Left colon (tissue), 2 donors: ENCODE data around the gene PRR29. TPM values are rescaled to one million over a fixed set of nuclear protein-coding genes. Genes with fewer than 3 reads are reported as not detected.
"Not testable (repeated sequence)": the region's sequence is repeated elsewhere in the genome, so short reads cannot be mapped to it uniquely, and the experiment has no call there.

Source experiments
- ATAC-seq: fragments of 200-7000 bp; cut with Tn5 transposase; one replicate; pipeline ENCODE4 v1.9.1; 2020; ENCODE audit warnings: mild to moderate bottlenecking, moderate library complexity
- DNase-seq, 2 donors: peaks; one replicate each; pipeline ENCODE4 v3.0.0-alpha.2; 2020
- intact Hi-C, 2 donors: fragments of 100-400 bp; cut with DNase I in 1 of 2; cut with micrococcal nuclease in 1 of 2; formaldehyde crosslinking; loops; one replicate each; pipeline versions ENCODE4 v1.11.2 to v1.14.0; 2022; cut with DNase I, micrococcal nuclease
- total RNA-seq, 2 donors: library from RNA; stranded (reverse); fragmentation: NEBNext Ultra II Directional; extraction: Animal tissue kit (Norgen Biotek cat#: 25700); gene quantifications; one replicate each; pipeline ENCODE4 v1.2.1, GENCODE V29; 2021
- donor health status: DM: no; HTN: no; CAD: no.
- donor health status: DM: yes; HTN: yes; CAD: no.

The PRR29 gene
- total RNA-seq, 2 donors from 2014 or later: 0.22 TPM; not detected in 1

DNA sequence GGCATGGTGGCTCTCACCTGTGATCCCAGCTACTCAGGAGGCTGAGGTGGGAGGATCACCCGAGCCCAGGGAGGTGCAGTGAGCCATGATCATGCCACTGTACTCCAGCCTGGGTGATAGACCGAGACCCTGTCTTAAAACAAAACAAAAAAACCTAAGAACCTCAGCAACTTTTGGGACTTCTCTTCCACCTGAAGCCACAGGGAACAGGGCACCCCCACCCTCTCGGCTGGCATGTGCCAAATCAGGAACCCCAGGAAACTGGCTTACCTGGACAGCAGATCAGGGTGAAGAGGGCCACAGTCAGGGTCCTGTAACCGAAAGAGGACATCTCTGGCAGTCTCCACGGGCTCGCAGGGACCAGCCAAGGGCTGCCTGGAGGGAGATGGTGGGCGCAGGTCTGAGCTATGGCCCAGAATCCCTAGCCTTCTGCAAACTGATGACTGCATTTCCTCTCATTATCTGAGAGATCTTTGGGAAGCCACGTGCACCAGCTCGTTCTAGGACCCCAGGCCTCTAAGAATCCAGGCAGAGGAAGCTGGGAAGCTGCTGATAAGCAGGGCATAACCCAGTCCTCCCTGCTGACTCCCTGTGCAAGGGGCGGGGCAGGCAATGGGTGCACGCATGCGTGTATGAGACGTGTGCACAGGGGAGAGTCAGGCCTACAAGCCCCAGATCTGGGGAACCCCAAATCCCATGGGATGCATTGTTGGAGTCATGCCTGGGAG is 8.4 kb downstream of the PRR29 start:
- peak; percentile 70 for ATAC-seq
- intact Hi-C loops: no loop called here
- DNase-seq: no peak

DNA sequence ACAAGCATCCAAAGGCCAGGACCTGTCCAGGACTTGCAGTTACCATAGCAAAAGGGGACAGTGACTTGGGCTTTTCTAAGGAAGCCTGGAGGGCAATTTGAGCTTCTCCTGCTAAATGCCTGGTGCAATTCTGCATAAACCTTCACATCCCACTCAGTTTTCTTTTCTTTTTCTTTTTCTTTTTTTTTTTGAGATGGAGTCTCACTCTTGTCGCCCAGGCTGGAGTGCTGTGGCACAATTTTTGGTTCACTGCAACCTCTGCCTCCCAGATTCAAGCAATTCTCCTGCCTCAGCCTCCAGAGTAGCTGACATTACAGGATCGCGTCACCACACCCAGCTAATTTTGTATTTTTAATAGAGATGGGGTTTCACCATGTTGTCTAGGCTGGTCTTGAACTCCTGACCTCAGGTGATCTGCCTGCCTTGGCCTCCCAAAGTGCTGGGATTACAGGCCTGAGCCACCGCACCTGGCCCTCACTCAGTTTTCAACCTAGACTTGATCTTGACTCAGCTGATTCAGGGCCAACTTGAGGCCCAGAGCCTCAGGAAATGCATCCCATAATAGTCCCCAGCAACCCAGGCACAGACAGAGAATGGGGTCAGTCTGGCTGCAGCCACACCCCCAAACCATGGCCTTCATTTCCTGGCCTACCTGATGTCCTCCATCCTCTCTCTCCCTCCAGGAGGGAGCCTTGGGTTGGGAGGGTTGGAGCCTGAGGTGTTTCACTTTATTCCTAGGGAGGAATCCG is 9.1 kb downstream of the PRR29 start:
- intact Hi-C loops, DNase-seq, ATAC-seq: not testable (repeated sequence)

DNA sequence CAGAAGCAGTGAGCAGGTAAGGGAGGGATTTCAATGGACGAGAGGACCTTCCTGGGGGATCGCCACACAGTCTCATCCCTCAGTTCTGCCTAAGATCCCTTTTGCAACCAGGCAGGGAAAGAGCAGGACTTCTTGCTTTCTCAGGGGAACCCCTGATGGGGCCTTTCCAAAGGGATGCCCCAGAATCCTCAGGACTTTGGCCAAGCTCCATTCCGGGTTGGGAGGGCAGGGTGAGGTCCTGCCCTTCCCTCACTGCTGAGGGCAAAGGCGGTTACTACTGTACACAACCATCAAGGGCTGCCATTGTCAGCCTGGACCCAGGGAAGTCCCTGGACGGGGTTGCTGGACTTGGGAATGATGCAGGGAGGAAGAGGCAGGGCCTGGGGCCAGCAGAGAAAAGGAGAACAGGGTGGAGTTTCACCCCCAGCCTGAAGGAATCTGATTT is 9.7 kb downstream of the PRR29 start:
- DNase-seq (no peak), ATAC-seq (peak; percentile 59)
- intact Hi-C loops: no loop called here

DNA sequence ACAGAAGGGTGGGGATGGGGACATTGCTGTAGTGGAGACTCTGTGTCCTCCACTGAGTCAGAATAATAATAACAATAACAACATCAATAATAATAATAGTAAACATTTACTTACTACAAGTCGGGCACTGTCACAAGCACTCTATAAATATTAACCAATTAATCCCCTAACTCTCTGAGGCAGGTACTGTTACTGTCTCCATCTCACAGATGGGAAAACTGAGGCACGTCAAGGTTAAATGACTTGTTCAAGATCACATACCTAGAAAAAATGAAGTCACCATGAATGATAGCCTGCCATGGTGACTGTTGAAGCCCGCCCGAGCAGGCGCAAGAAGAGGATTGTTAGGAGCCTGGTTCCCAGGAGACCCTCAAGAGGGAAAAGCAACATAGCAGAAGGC is 10.2 kb downstream of the PRR29 start:
- no peak for ATAC-seq
- intact Hi-C loops: no loop called here
- no peak for DNase-seq

DNA sequence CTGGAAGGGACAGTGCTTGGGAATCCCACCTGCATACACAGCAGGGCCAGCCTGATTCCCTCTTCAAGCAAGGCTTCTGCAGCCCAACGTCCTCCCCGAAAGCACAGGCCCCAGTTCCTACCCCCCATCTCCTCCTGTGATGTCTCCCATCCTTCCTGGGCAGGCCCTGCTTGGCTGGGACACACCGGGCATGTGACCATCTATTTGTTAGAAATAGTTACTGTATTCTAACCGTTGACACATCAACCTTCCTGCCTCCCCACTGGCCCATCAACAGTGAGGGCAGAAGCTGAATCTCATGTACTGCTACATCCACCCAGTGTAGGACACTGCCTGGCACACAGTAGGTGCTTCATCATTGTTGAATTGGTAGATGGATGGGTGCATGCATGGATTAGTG is 10.7 kb downstream of the PRR29 start:
- intact Hi-C loops: no loop called here
- DNase-seq (no peak), ATAC-seq (no peak)

DNA sequence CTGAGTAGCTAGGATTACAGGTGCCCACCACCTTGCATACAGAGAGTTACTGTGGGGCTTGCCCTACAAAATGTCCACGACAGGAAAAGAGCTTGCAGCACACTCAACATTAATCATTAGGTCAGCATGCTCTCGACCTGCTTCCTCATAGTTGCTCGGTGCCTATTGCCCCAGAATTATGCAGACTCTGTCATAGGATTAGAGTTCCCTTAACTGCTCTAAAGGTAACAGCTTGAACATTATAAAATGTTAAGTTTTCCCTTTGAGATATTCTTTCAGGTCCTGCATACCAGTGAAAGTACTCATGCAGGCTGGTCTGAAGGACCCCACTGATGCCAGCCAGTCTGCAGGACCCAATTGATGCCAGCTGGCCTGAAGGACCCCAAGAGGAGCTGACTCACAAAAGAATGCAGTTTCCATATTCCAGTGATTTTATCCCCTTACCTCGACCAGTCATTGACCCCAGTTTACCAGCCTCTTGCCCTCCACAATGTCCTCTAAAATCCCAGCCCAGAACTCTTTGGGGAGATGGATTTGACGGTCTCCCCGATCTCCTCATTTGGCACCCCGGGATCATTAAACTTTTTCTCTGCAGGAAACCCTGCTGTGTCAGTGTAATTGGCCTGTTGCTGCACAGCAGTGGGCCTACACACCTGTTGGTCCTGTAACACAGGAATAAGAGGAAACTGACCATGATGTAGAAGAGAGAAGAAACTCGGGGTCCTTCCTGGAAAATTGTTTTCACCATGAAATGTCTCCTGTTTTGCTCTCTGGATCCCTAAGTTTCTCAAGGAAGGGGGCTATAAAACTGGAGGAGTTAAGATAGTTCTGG is 11.6 kb downstream of the PRR29 start:
- ATAC-seq (no peak), DNase-seq (no peak)
- intact Hi-C loops: no loop called here

DNA sequence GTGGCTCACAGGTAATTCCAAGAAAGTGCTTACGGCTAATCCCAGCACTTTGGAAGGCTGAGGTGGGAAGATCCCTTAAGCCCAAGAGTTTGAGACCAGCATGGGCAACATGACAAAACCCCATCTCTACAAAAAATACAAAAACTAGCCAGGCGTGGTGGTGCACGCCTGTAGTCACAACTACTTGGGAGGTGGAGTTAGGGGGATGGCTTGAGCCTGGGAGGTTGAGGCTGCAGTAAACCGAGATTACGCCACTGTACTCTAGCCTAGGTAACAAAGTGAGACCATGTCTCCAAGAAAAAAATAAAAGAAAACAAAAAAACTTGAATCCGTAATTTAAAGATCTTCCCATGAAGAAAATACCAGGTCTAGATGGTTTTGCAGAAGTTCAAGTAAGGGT is 17.3 kb downstream of the PRR29 start:
- no peak for ATAC-seq
- intact Hi-C loops: no loop called here
- no peak for DNase-seq

DNA sequence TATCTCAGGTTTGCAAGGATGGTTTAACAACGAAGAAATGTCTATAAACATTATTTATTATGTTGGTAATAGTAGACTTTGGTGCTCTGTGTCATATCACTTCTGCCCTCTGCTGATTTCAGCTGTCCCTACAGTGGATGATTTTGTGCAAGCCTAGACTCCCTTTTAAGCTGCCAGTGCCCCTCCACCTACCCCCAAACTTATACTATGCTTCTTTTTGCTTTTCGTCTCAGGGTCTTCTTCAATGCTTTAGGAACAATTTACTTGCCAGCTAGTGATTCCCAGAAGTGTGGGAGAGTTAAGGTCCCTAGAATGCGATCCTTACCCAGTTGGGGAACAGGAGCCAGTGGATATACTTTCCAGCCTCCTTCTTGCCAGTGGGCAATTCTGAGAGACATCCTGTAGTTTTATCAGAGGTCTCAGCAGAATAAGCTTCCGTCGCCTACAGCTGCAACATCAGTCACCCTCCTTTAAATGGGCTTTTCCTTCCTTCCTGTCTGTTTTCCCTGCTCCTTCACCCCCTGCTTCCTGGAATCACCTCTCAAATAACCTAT is 18.2 kb downstream of the PRR29 start:
- ATAC-seq (no peak), DNase-seq (no peak)
- intact Hi-C loops: no loop called here

DNA sequence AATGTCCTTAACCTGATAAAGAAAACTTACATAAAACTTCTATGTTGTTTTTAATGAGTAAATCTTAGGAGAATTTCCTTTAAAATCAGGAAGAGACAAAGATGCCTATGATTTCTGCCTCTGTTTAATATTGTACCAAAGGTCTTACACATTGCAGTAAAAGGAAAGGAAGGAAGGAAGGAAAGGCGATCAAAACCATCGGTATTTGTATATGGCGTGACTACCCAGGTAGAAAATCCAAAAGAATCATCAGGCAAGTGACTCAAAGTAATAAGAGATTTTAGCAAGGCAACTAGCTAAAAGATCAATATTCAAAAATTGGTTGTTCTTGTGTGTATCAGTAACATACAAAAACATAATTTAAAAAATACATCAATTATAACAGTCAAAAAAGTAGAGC is 18.8 kb downstream of the PRR29 start:
- ATAC-seq (no peak), DNase-seq (no peak)
- intact Hi-C loops: no loop called here

DNA sequence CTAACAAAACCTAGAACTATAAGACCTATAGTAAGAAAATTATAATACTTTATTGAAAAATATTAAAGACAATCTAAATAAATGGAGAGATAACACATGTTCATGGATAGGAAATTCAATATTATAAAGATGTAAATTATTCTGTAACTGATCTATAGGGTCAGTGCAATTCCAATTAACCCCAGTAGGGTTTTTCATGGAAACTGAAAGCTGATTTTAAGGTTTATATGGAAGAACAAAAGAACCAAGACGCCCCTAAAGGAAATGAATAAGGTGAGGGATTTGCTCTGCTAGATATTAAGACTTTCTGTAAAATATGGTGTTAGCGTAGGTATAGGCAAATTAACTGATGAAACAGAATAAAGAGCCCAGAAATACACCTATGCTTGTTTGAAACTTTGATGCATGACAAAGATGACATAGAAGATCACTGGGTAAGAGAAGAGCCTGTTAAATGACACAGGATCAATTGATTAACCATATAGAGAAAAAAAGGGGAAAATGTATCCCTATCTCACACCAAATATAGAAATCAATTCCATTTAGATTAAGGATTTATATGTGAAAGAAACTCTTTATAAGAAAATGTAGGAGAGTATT is 19.3 kb downstream of the PRR29 start:
- intact Hi-C loops: no loop called here
- ATAC-seq (no peak), DNase-seq (no peak)

DNA sequence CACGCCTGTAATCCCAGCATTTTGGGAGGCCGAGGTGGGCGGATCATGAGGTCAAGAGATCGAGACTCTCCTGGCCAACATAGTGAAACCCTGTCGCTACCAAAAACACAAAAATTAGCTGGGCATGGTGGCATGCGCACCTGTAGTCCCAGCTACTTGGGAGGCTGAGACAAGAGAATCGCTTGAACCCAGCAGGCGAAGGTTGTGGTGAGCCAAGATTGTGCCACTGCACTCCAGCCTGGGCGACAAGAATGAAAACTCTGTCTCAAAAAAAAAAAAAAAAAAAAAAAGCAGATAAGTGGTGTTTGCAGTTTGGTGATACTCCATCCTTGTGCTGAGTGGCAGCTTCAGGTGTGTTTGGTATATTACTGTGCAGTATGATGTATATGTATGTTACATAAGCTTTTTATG is 21.4 kb downstream of the PRR29 start:
- ATAC-seq, intact Hi-C loops: not testable (repeated sequence)

DNA sequence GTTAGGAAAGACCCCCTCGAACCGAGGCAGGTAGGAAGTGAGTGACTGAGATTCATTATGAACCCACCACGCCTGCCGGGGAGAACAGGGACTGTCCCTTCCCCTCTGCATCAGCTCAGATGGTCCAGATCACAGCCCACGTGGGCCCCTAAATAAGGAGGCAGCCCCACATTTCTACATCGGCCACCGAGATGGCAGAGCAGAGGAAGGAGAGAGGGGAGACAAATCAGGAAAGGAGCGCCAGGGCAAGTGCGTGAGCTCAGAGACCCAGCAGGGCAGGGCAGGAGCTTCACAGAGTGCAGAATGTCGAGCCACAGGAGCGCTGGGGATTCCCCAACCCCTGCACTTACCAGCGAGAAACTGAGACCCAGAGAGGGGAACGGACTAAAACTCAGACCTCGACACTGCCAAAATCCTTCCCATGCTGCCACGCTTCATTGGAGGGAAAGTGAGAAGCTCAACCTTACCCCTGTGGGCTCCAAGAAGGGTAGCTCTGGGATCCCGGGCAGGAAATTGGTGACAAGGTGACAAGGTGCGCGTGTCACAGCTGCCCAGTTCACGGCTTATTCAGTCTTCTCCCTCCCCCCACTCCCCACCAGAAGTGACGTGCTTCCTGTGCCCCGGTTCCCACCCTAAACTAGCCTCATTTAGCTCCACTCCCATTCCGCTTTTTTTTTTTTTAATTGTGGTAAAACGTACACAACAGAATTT is 22.1 kb downstream of the PRR29 start, which contains the start of gene ICAM2:
TSS of gene ICAM2 (minus strand) at position 578 of the 711 bp plus-strand sequence. CDS start 13,942 bp downstream, outside the sequence.
- DNase-seq (peak; percentile 71 to 77), ATAC-seq (peak; percentile 82)
- intact Hi-C loops: loop anchor here (10.0 kb wide), 2 partner anchors 95 to 105 kb away; partner anchors contain the start of genes CSHL1 (in 1 of the 2) and GH1 (in 1 of the 2)

More for the DNA sequence above, 21.4 kb downstream of the PRR29 start:
- DNase-seq: not testable (repeated sequence)

DNA sequence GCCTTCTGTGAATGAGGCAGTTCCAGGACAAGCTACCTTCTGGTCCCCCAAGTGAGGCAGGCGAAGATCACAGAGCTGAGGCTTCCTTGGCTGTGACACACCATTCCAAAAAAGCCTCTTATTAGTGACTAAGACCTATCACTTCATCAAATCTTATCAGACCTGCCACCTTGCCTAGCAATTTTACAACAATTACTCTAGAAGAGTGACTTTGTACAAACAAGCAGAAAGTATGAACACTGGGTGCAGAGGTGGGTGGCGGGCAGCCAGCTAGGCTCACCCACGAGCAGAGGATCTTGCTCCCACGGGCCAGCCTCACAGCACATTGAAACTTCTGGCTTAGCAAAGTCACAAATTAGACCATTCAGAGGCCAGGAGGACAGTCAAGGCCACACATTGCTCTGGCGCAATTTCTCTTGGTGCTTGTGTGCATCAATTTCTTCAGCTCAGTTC is 24.5 kb downstream of the PRR29 start:
- intact Hi-C loops: loop anchor here (10.0 kb wide), 2 partner anchors 98 to 108 kb away; partner anchors contain the start of genes CSHL1 (in 1 of the 2) and GH1 (in 1 of the 2)
- no peak for DNase-seq
- no peak for ATAC-seq

DNA sequence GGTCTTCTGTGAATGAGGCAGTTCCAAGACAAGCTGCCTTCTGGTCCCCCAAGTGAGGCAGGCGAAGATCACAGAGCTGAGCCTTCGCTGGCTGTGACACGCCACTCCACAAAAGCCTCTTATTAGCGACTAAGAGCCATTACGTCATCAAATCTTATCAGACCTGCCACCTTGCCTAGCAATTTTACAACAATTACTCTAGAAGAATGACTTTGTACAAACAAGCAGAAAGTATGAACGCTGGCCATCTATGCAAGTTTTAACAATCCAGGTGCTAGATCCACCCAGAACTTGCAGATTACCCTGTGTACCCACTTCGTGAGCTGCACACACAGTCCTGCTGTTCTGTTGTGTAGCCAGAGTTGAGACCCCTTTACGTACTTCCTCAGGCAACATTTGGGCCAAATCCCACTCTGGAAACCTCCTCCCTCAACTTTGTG is 26.1 kb downstream of the PRR29 start:
- DNase-seq: no peak
- intact Hi-C loops: loop anchor here (10.0 kb wide), 2 partner anchors 99 to 109 kb away; partner anchors contain the start of genes CSHL1 (in 1 of the 2) and GH1 (in 1 of the 2)
- ATAC-seq: no peak

DNA sequence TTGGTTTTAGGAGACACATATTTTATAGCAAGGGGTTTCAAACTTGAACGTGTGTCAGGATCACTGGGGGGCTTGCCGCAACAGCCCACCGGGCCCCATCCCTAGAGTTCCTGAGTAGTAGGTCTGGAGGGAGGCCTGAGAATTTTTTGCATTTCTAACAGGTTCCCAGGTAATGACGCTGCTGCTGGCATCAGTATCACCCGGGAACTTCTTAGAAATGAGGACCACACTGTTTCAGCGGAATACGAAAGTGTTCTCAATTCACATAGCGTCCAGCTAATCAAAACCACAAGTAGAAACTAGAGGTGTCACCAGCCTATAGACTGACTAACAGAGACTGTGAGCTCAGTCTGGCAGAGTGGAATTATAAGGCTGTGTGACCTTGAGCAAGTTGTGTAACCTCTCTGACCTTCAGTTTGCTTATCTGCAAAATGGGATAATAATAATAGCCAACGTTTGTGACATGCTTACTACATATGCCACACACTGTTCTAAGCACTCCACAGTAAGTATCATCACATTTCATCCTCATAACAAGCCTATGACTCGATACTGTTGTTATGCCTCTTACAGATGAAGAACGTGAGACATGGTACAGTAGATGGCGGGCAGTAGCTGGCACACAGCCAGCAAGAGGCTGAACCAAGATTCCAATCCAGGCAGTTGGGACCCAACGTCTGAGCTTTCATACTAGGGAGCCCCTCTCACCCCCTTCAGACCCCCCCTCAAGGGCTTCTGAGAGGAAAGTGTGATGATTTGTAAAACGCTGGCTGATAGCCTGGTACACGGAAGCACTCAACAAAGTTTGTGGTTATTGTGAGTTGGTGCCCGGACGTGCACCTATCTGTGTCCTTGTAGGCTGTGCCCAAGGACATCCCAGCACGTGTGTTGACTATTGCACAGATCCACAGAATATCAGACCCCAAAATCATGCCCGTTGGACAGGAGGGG is 26.9 kb downstream of the PRR29 start:
- ATAC-seq (peak; percentile 10), DNase-seq (no peak)
- intact Hi-C loops: loop anchor here (10.0 kb wide), 2 partner anchors 100 to 110 kb away; partner anchors contain the start of genes CSHL1 (in 1 of the 2) and GH1 (in 1 of the 2)

DNA sequence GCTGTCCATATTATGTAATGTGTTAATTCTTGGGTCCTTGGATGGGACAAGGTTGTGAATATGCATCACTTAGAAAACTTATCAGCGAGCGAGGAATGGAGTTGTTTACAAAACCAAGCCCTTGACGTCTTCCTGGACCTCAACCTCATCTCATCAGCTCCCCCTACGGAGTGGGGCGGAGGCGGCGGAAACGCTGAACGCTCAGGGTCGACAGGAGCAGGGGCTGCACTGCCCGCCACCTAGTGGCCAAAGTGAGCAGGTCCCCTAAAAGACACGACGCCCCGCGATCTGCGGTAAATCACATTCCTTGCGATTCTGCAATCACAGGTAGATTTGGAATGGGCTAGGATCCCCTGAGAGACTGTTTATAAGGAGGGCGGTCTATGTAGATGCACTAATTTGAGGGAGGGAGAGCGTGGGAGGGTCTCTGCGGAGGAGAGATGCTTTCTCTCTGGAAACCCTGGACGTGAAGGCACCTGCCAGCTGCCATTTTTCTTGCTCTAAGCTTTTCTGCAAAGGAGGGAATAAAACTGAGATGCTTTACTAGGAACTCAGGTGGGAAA is 27.7 kb downstream of the PRR29 start:
- peak; percentile 81 to 87 for DNase-seq
- ATAC-seq: peak; percentile 86
- intact Hi-C loops: loop anchor here (10.0 kb wide), 2 partner anchors 101 to 111 kb away; partner anchors contain the start of genes CSHL1 (in 1 of the 2) and GH1 (in 1 of the 2)
